ENCODE results near the gene L3MBTL4. TPM values are rescaled to one million over a fixed set of nuclear protein-coding genes. Genes with fewer than 3 reads are reported as not detected.

L3MBTL4 gene
- total and polyA plus RNA-seq, 10 of the 15 experiments (the other 5 are each of a cell fraction or from before 2014, with no cell fraction given) = 1.3 to 8.7 (median 3.8) TPM

DNA sequence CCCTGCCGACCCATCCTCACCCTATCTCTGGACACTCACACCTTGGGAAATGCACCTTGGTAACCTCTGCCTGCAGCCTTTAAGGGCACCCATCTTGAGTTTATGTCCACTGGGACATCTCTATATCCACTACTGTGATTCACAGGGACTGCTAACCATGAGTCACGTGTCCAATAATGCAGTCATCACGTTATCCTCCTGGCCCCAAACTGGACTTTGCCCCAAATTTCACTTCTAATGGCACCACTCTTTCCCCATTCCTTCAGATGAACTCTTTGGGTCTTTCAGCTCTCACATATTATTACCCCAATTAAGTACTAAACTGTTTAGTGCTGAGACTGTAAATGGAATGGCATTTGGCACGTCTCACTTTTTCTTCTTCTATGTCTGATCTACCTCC, 448.2 kb downstream of the L3MBTL4 start (continued):
- TF ChIP-seq RAD21 (IDR thresholded peaks at IDR 0.05; ENCODE audit: insufficient read depth, low read depth, low read length) (no peak), WRNIP1 (IDR thresholded peaks at IDR 0.05; ENCODE audit: borderline replicate concordance, low read depth, low read length) (no peak), HDAC6 (IDR thresholded peaks at IDR 0.05; ENCODE audit: unreplicated experiment) (no peak), HDGF (IDR thresholded peaks at IDR 0.05) (no peak), MXI1 (IDR thresholded peaks at IDR 0.05; ENCODE audit: low read depth, low read length) (no peak), POLR2A (IDR thresholded peaks at IDR 0.05; ENCODE audit: low read depth, low read length) (no peak), KDM1A (IDR thresholded peaks at IDR 0.05; ENCODE audit: borderline replicate concordance) (no peak), SMAD1 (IDR thresholded peaks at IDR 0.05; ENCODE audit: low read depth, partially characterized antibody) (no peak), POU2F2 (IDR thresholded peaks at IDR 0.05; ENCODE audit: borderline replicate concordance, low read depth, low read length) (no peak)
- TF ChIP-seq, protein P1, sequence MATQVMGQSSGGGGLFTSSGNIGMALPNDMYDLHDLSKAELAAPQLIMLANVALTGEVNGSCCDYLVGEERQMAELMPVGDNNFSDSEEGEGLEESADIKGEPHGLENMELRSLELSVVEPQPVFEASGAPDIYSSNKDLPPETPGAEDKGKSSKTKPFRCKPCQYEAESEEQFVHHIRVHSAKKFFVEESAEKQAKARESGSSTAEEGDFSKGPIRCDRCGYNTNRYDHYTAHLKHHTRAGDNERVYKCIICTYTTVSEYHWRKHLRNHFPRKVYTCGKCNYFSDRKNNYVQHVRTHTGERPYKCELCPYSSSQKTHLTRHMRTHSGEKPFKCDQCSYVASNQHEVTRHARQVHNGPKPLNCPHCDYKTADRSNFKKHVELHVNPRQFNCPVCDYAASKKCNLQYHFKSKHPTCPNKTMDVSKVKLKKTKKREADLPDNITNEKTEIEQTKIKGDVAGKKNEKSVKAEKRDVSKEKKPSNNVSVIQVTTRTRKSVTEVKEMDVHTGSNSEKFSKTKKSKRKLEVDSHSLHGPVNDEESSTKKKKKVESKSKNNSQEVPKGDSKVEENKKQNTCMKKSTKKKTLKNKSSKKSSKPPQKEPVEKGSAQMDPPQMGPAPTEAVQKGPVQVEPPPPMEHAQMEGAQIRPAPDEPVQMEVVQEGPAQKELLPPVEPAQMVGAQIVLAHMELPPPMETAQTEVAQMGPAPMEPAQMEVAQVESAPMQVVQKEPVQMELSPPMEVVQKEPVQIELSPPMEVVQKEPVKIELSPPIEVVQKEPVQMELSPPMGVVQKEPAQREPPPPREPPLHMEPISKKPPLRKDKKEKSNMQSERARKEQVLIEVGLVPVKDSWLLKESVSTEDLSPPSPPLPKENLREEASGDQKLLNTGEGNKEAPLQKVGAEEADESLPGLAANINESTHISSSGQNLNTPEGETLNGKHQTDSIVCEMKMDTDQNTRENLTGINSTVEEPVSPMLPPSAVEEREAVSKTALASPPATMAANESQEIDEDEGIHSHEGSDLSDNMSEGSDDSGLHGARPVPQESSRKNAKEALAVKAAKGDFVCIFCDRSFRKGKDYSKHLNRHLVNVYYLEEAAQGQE (IDR thresholded peaks at IDR 0.05; ENCODE audit: low read depth, low read length) = no peak

DNA sequence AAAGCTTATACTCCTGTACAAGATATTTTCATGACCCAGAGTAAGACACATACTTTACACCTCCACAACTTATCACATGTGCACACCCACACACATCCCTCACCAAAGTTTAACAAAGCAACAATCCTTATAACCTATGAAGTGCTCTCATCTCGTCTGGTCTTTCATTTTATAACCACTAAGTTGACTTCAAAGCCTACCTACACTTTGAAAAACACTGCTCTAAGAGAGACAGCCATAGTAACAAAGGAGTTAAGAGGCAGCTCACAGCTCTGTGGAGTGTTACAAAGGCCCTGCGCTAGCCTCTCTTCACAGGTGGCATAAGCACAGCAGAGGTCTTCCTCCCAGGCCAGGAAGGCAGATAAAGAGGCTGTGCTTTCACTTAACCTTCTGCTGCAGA, 449.7 kb downstream of the L3MBTL4 start:
- Histone ChIP-seq H3K4me1 (ENCODE audit: control insufficient read depth, insufficient read depth, low read length) (peaks cover 2% of the 10 kb centered on the region; the same call in 1 of the 2 replicates), H2AFZ (ENCODE audit: control insufficient read depth, low read depth, low read length) (no peak overlapping the region), H3K9ac (ENCODE audit: control insufficient read depth, insufficient read depth, low read length) (no peak overlapping the region), H4K20me1 (ENCODE audit: control insufficient read depth, insufficient read depth) (no peaks in the 10 kb centered on the region), H3K36me3 (ENCODE audit: control insufficient read depth in 2 of 2, insufficient read depth in 2 of 2, low read length in 1 of 2) (no peaks in the 10 kb centered on the region), H3K4me2 (ENCODE audit: control insufficient read depth, insufficient read depth) (no peak overlapping the region), H3K27me3 (replicated peaks in 1 of 2; ENCODE audit: control insufficient read depth in 2 of 2, insufficient read depth in 2 of 2, low read length in 1 of 2) (no peaks in the 10 kb centered on the region), H3K79me2 (ENCODE audit: control insufficient read depth, insufficient read depth, low read length) (no peaks in the 10 kb centered on the region), H3K4me3 (no peak overlapping the region), H3K27ac (ENCODE audit: control insufficient read depth, insufficient read depth) (no peak overlapping the region), H3K9me3 (replicated peaks; ENCODE audit: control insufficient read depth, insufficient read depth, low read length) (no peaks in the 10 kb centered on the region)
- in situ Hi-C loops (cut with MboI) = no loop called here
- WGBS (ENCODE audit: insufficient coverage, insufficient replicate concordance, low lambda C conversion rate, missing lambda C conversion rate) = 48% methylated on average over 2 of the region's 2 CpGs
- POLR2A ChIA-PET = no interaction called here
- SMC1A ChIA-PET (ENCODE audit: uncharacterized antibody, unreplicated experiment) = no interaction called here
- RAD21 ChIA-PET (ENCODE audit: unreplicated experiment) = no interaction called here
- intact Hi-C loops (cut with micrococcal nuclease; ENCODE audit: unreplicated experiment) = no loop called here
- DNase-seq (ENCODE audit: low read depth, low spot score) (no peak), FAIRE-seq (no peak), ATAC-seq (no peak)
- TF ChIP-seq ESRRA (IDR thresholded peaks at IDR 0.05; ENCODE audit: low read length) (no peak), SPI1 (IDR thresholded peaks at IDR 0.05; ENCODE audit: borderline replicate concordance, insufficient read depth, low read depth, low read length) (no peak)
- CTCF ChIA-PET = no interaction called here
- BruUV-seq (replicated peaks) = no TSS peak
